ENCODE results near the gene CEP85. TPM values are rescaled to one million over a fixed set of nuclear protein-coding genes. Genes with fewer than 3 reads are reported as not detected.

The CEP85 gene
- total RNA-seq, 2 experiments from 2014 or later: 35.5 to 37.7 TPM

Other genes starting within 250 kb of the CEP85 start
- gene PAFAH2, start 236.1 kb upstream of the CEP85 start, total RNA-seq: 10 to 100 TPM in 1 of 2 experiments, 1 to 10 TPM in 1; 9.4 to 10.1 TPM
- not detected for gene EXTL1, start 212.4 kb upstream of the CEP85 start, total RNA-seq
- gene SLC30A2, start 188.1 kb upstream of the CEP85 start, total RNA-seq: not detected
- under 1 TPM; 0.25 to 0.33 TPM for gene TRIM63, start 166.6 kb upstream of the CEP85 start, total RNA-seq
- 10 to 100 TPM; 21.3 to 22.7 TPM for gene PDIK1L, start 122.4 kb upstream of the CEP85 start, total RNA-seq
- not detected for gene FAM110D, start 75.1 kb upstream of the CEP85 start, total RNA-seq
- not detected for gene C1orf232, start 65.2 kb upstream of the CEP85 start, total RNA-seq
- 10 to 100 TPM; 20.3 to 22.9 TPM for gene ZNF593, start 64.3 kb upstream of the CEP85 start, total RNA-seq
- not detected for gene ZNF593OS, start 62.4 kb upstream of the CEP85 start, total RNA-seq
- 1 to 10 TPM; 1.8 to 5.3 TPM for gene CNKSR1, start 56.7 kb upstream of the CEP85 start, total RNA-seq
- not detected for gene CATSPER4, start 43.6 kb upstream of the CEP85 start, total RNA-seq
- gene SH3BGRL3, start 45.9 kb downstream of the CEP85 start, total RNA-seq: 100 to 1,000 TPM; 662 to 665 TPM
- gene UBXN11, start 72.4 kb downstream of the CEP85 start, total RNA-seq: 10 to 100 TPM; 46.9 to 49.9 TPM
- 1,000 to 10,000 TPM; 1,572 to 1,591 TPM for gene CD52, start 83.8 kb downstream of the CEP85 start, total RNA-seq
- 1 to 10 TPM; 1.9 to 4.3 TPM for gene CRYBG2, start 119.9 kb downstream of the CEP85 start, total RNA-seq
- gene ZNF683, start 138.6 kb downstream of the CEP85 start, total RNA-seq: under 1 TPM in 1 of 2 experiments, not detected in 1; 0.18 TPM
- not detected for gene LIN28A, start 176.6 kb downstream of the CEP85 start, total RNA-seq
- gene DHDDS, start 198.1 kb downstream of the CEP85 start, total RNA-seq: 10 to 100 TPM; 49.7 to 52.3 TPM
- 100 to 1,000 TPM; 853 to 877 TPM for gene HMGN2, start 238.2 kb downstream of the CEP85 start, total RNA-seq